ENCODE results near the gene DRD2.

The DRD2 gene

GRCh38 chr11:113382121-113382520, 93.1 kb downstream of the DRD2 start:
- no peak for DNase-seq (ENCODE audit: low read depth, low spot score)
- H3K4me1 ChIP-seq (ENCODE audit: insufficient read depth, insufficient read length) = peaks cover 5% of the 10 kb centered on the region
- H3K27me3 ChIP-seq (ENCODE audit: insufficient read depth, insufficient read length) = no peaks in the 10 kb centered on the region
- H3K9ac ChIP-seq (ENCODE audit: insufficient read length, low read depth) = no peak overlapping the region
- no peak overlapping the region for H3K4me3 ChIP-seq (ENCODE audit: insufficient read length, low read depth)
- H3K36me3 ChIP-seq (ENCODE audit: insufficient read depth, insufficient read length, low read length) = no peaks in the 10 kb centered on the region
- TF ChIP-seq YY1 (IDR thresholded peaks at IDR 0.05; ENCODE audit: insufficient read depth, insufficient read length) (no peak), ZNF274 (IDR thresholded peaks at IDR 0.05; ENCODE audit: low read depth, low read length) (no peak), SUZ12 (IDR thresholded peaks at IDR 0.05; ENCODE audit: extremely low read depth, insufficient read depth, insufficient read length) (no peak)
- H3K9me3 ChIP-seq (ENCODE audit: insufficient read depth, low read length) = no peaks in the 10 kb centered on the region

GRCh38 chr11:113378692-113379091, 96.5 kb downstream of the DRD2 start:
- no peak overlapping the region for H3K4me3 ChIP-seq (ENCODE audit: insufficient read length, low read depth)
- H3K27me3 ChIP-seq (ENCODE audit: insufficient read depth, insufficient read length) = no peaks in the 10 kb centered on the region
- TF ChIP-seq ZNF274 (IDR thresholded peaks at IDR 0.05; ENCODE audit: low read depth, low read length) (no peak), SUZ12 (IDR thresholded peaks at IDR 0.05; ENCODE audit: extremely low read depth, insufficient read depth, insufficient read length) (no peak), YY1 (IDR thresholded peaks at IDR 0.05; ENCODE audit: insufficient read depth, insufficient read length) (no peak)
- H3K36me3 ChIP-seq (ENCODE audit: insufficient read depth, insufficient read length, low read length) = no peaks in the 10 kb centered on the region
- no peaks in the 10 kb centered on the region for H3K4me1 ChIP-seq (ENCODE audit: insufficient read depth, insufficient read length)
- H3K9ac ChIP-seq (ENCODE audit: insufficient read length, low read depth) = no peak overlapping the region
- H3K9me3 ChIP-seq (ENCODE audit: insufficient read depth, low read length) = no peaks in the 10 kb centered on the region
- DNase-seq (ENCODE audit: low read depth, low spot score) = no peak

GRCh38 chr11:113377681-113378412, 97.4 kb downstream of the DRD2 start:
- H3K36me3 ChIP-seq (ENCODE audit: insufficient read depth, insufficient read length, low read length) = no peaks in the 10 kb centered on the region
- no peak overlapping the region for H3K9ac ChIP-seq (ENCODE audit: insufficient read length, low read depth)
- H3K4me1 ChIP-seq (ENCODE audit: insufficient read depth, insufficient read length) = no peaks in the 10 kb centered on the region
- no peaks in the 10 kb centered on the region for H3K27me3 ChIP-seq (ENCODE audit: insufficient read depth, insufficient read length)
- DNase-seq (ENCODE audit: low read depth, low spot score) = no peak
- H3K4me3 ChIP-seq (ENCODE audit: insufficient read length, low read depth) = no peak overlapping the region
- no peaks in the 10 kb centered on the region for H3K9me3 ChIP-seq (ENCODE audit: insufficient read depth, low read length)
- no peak for TF ChIP-seq YY1 (IDR thresholded peaks at IDR 0.05; ENCODE audit: insufficient read depth, insufficient read length)
- no peak for TF ChIP-seq ZNF274 (IDR thresholded peaks at IDR 0.05; ENCODE audit: low read depth, low read length)
- TF ChIP-seq SUZ12 (IDR thresholded peaks at IDR 0.05; ENCODE audit: extremely low read depth, insufficient read depth, insufficient read length) = no peak

DNA sequence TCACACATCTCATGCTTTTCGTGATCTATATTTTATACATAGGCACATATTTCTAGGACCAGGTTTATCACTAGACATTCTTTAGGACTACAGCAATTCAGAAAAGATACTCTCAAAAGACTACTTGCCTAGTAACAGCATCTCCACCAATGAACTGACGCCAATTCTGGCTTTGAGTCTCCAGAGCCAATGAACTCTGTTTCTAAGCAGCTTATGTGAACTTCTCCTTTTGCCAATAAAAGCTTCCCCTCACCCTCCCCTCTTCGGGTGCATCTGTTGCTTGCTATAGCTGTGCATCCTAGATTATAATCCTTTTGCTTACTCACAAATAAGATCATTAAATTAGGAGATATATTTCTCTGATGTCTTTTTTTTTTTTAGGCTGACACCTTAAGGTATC, 99.0 kb downstream of the DRD2 start:
- H3K9me3 ChIP-seq (ENCODE audit: insufficient read depth, low read length) = no peaks in the 10 kb centered on the region
- TF ChIP-seq SUZ12 (IDR thresholded peaks at IDR 0.05; ENCODE audit: extremely low read depth, insufficient read depth, insufficient read length) (no peak), ZNF274 (IDR thresholded peaks at IDR 0.05; ENCODE audit: low read depth, low read length) (no peak), YY1 (IDR thresholded peaks at IDR 0.05; ENCODE audit: insufficient read depth, insufficient read length) (no peak)
- no peaks in the 10 kb centered on the region for H3K27me3 ChIP-seq (ENCODE audit: insufficient read depth, insufficient read length)
- H3K36me3 ChIP-seq (ENCODE audit: insufficient read depth, insufficient read length, low read length) = no peaks in the 10 kb centered on the region
- no peak overlapping the region for H3K4me3 ChIP-seq (ENCODE audit: insufficient read length, low read depth)
- no peaks in the 10 kb centered on the region for H3K4me1 ChIP-seq (ENCODE audit: insufficient read depth, insufficient read length)
- H3K9ac ChIP-seq (ENCODE audit: insufficient read length, low read depth) = no peak overlapping the region
- no peak for DNase-seq (ENCODE audit: low read depth, low spot score)

DNA sequence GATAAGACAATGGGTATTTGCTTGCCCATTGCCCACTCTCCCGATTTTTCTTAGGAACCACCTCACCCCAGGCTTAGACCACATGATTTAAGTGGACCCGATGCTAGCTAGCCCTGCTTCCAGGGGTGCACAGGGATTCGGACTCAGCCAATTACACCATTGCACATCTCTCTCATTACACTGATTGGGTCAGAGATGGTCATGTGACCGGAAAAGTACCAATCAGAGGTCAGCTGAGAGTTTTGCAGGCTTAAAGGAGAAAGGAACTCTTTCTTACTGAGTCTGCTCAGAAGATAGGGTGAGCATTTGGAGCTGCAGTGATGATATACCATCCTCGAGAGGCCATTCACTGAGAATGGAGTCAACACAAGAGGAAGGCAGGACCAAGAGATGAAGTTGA, 99.8 kb downstream of the DRD2 start:
- Histone ChIP-seq H3K4me3 (ENCODE audit: insufficient read length, low read depth) (no peak overlapping the region), H3K4me1 (ENCODE audit: insufficient read depth, insufficient read length) (no peaks in the 10 kb centered on the region), H3K9me3 (ENCODE audit: insufficient read depth, low read length) (no peaks in the 10 kb centered on the region), H3K27me3 (ENCODE audit: insufficient read depth, insufficient read length) (no peaks in the 10 kb centered on the region), H3K9ac (ENCODE audit: insufficient read length, low read depth) (no peak overlapping the region), H3K36me3 (ENCODE audit: insufficient read depth, insufficient read length, low read length) (no peaks in the 10 kb centered on the region)
- TF ChIP-seq YY1 (IDR thresholded peaks at IDR 0.05; ENCODE audit: insufficient read depth, insufficient read length) (no peak), SUZ12 (IDR thresholded peaks at IDR 0.05; ENCODE audit: extremely low read depth, insufficient read depth, insufficient read length) (no peak), ZNF274 (IDR thresholded peaks at IDR 0.05; ENCODE audit: low read depth, low read length) (no peak)
- no peak for DNase-seq (ENCODE audit: low read depth, low spot score)

DNA sequence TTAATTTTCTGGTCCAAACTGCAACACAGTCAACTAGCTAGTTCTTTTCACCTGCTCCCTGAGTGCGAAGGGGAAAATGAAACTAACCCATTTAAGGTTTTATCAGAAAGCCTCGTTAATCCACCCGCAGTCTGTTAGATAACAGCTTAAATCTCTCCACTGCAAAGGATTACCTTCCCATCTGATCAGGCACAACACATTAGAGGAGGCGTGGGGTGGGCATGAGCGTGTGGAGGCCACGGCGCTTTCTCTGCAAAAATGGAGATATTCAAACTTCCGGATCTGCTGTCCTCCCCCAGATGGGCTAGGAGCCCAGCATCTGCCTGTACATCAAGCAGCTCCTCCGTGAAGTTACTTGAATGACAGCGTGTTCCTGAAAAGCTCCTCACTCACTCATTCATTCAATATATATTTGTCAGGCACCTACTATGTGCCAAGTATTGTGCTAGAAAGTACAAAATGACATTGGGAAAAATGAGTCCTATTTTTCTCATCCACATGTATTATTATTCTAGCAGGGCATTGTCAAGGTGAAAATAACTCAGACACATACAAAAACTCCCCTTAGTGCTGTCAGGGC, 101.1 kb downstream of the DRD2 start:
- H3K9me3 ChIP-seq (ENCODE audit: insufficient read depth, low read length) = no peaks in the 10 kb centered on the region
- no peaks in the 10 kb centered on the region for H3K4me1 ChIP-seq (ENCODE audit: insufficient read depth, insufficient read length)
- no peak for DNase-seq (ENCODE audit: low read depth, low spot score)
- H3K27me3 ChIP-seq (ENCODE audit: insufficient read depth, insufficient read length) = no peaks in the 10 kb centered on the region
- no peak overlapping the region for H3K9ac ChIP-seq (ENCODE audit: insufficient read length, low read depth)
- no peak overlapping the region for H3K4me3 ChIP-seq (ENCODE audit: insufficient read length, low read depth)
- TF ChIP-seq ZNF274 (IDR thresholded peaks at IDR 0.05; ENCODE audit: low read depth, low read length) (no peak), YY1 (IDR thresholded peaks at IDR 0.05; ENCODE audit: insufficient read depth, insufficient read length) (no peak), SUZ12 (IDR thresholded peaks at IDR 0.05; ENCODE audit: extremely low read depth, insufficient read depth, insufficient read length) (no peak)
- H3K36me3 ChIP-seq (ENCODE audit: insufficient read depth, insufficient read length, low read length) = no peaks in the 10 kb centered on the region

GRCh38 chr11:113373306-113373705, 101.9 kb downstream of the DRD2 start:
- H3K36me3 ChIP-seq (ENCODE audit: insufficient read depth, insufficient read length, low read length) = peaks cover 2% of the 10 kb centered on the region
- no peaks in the 10 kb centered on the region for H3K4me1 ChIP-seq (ENCODE audit: insufficient read depth, insufficient read length)
- DNase-seq (ENCODE audit: low read depth, low spot score) = no peak
- H3K4me3 ChIP-seq (ENCODE audit: insufficient read length, low read depth) = no peak overlapping the region
- no peak overlapping the region for H3K9ac ChIP-seq (ENCODE audit: insufficient read length, low read depth)
- H3K27me3 ChIP-seq (ENCODE audit: insufficient read depth, insufficient read length) = no peaks in the 10 kb centered on the region
- TF ChIP-seq YY1 (IDR thresholded peaks at IDR 0.05; ENCODE audit: insufficient read depth, insufficient read length) (no peak), ZNF274 (IDR thresholded peaks at IDR 0.05; ENCODE audit: low read depth, low read length) (no peak), SUZ12 (IDR thresholded peaks at IDR 0.05; ENCODE audit: extremely low read depth, insufficient read depth, insufficient read length) (no peak)
- H3K9me3 ChIP-seq (ENCODE audit: insufficient read depth, low read length) = no peaks in the 10 kb centered on the region
